Activated CD4-positive, alpha-beta T cell treated with anti-CD3 and anti-CD28 coated beads for 36 hours (primary cell): ENCODE results near the gene NOTO. TPM values are rescaled to one million over a fixed set of nuclear protein-coding genes. Genes with fewer than 3 reads are reported as not detected.

Experiments used
- ATAC-seq: fragments of 200-7000 bp; cut with Tn5 transposase; one replicate; pipeline ENCODE4 v1.10.0; 2021; ENCODE audit warnings: mild to moderate bottlenecking, moderate library complexity
- CTCF ChIA-PET: fragments of 350-600 bp; sonication (Branson Sonifier 250); formaldehyde crosslinking; loops from one replicate; lab custom pipeline; 2021; ENCODE audit warnings: antibody characterized with exemption; lab: Charles Lee
- POLR2A ChIA-PET: fragments of 350-600 bp; sonication (Branson Sonifier 250); formaldehyde crosslinking; loops from one replicate; lab custom pipeline; 2021; ENCODE audit warnings: antibody characterized with exemption, inconsistent platforms; lab: Charles Lee
- DNase-seq: peaks from one replicate; pipeline ENCODE4 v3.0.0-alpha.2; 2020
- H3K27ac Mint-ChIP-seq: one replicate; pipeline ENCODE4 v1.8.0; 2021; ENCODE audit warnings: mixed read lengths
- H3K27me3 Mint-ChIP-seq: one replicate; pipeline ENCODE4 v1.8.0; 2021; ENCODE audit warnings: mixed read lengths
- H3K36me3 Mint-ChIP-seq: one replicate; pipeline ENCODE4 v1.8.0; 2021; ENCODE audit warnings: low read depth, mixed read lengths
- H3K4me1 Mint-ChIP-seq: one replicate; pipeline ENCODE4 v1.8.0; 2021; ENCODE audit warnings: mixed read lengths
- H3K4me3 Mint-ChIP-seq: one replicate; pipeline ENCODE4 v1.8.0; 2021; ENCODE audit warnings: mild to moderate bottlenecking, moderate library complexity, mixed read lengths
- H3K9me3 Mint-ChIP-seq: one replicate; pipeline ENCODE4 v1.8.0; 2021; ENCODE audit warnings: low read depth, mixed read lengths
- intact Hi-C, 2 experiments: fragments of 100-400 bp; cut with DNase I in 1 of 2; cut with micrococcal nuclease in 1 of 2; formaldehyde crosslinking; loops; one replicate each; pipeline versions ENCODE4 v1.14.2 to v1.15.1; 2022 to 2024; cut with DNase I, micrococcal nuclease
- total RNA-seq, 2 experiments: library from RNA; stranded (reverse); gene quantifications; one replicate each; pipeline ENCODE4 v1.2.3, GENCODE V29; 2021

NOTO gene
- total RNA-seq, 2 experiments from 2014 or later, result not detected

GRCh38 chr2:73257425-73258125 is 55.2 kb downstream of the NOTO start:
- Mint-ChIP-seq H3K4me3 (no peak overlapping the region), H3K36me3 (peaks cover 10% of the 10 kb centered on the region), H3K27me3 (no peaks in the 10 kb centered on the region), H3K9me3 (no peaks in the 10 kb centered on the region), H3K27ac (no peak overlapping the region), H3K4me1 (no peaks in the 10 kb centered on the region)
- ATAC-seq (no peak), DNase-seq (peak; percentile 25)
- POLR2A ChIA-PET, result no interaction called here
- intact Hi-C loops, result no loop called here
- CTCF ChIA-PET, result interaction anchor here (0.6 to 1.6 kb wide), 4 partner anchors 13 to 478 kb away, joined by 3 to 4 read pairs (median 4); no protein-coding TSS in a partner anchor

- intact Hi-C loops, result no loop called here
- H3K4me1 Mint-ChIP-seq, result no peaks in the 10 kb centered on the region
- H3K36me3 Mint-ChIP-seq, result peaks cover 10% of the 10 kb centered on the region
- no peaks in the 10 kb centered on the region for H3K9me3 Mint-ChIP-seq
- ChIA-PET POLR2A (no interaction called here), CTCF (interaction anchor here (0.6 to 1.6 kb wide), 2 partner anchors 14 to 51 kb away, joined by 4 read pairs; no protein-coding TSS in a partner anchor)
- ATAC-seq, result no peak
- no peak overlapping the region for H3K27ac Mint-ChIP-seq
- no peak overlapping the region for H3K4me3 Mint-ChIP-seq
- DNase-seq, result no peak
- H3K27me3 Mint-ChIP-seq, result no peaks in the 10 kb centered on the region
These were observed 56.0 kb downstream of the NOTO start for GRCh38 chr2:73258186-73258912.

GRCh38 chr2:73258913-73259215 is 56.5 kb downstream of the NOTO start:
- Mint-ChIP-seq H3K4me3 (no peak overlapping the region), H3K27ac (no peak overlapping the region), H3K4me1 (no peaks in the 10 kb centered on the region), H3K9me3 (no peaks in the 10 kb centered on the region), H3K27me3 (no peaks in the 10 kb centered on the region), H3K36me3 (peaks cover 13% of the 10 kb centered on the region)
- DNase-seq (no peak), ATAC-seq (no peak)
- POLR2A ChIA-PET, result no interaction called here
- intact Hi-C loops, result no loop called here
- CTCF ChIA-PET, result interaction anchor here (0.6 kb wide), 1 partner anchor 51 kb away, joined by 4 read pairs; no protein-coding TSS in a partner anchor

- intact Hi-C loops, result no loop called here
- DNase-seq, result no peak
- no peak overlapping the region for H3K27ac Mint-ChIP-seq
- ATAC-seq, result no peak
- H3K36me3 Mint-ChIP-seq, result peaks cover 14% of the 10 kb centered on the region
- no peaks in the 10 kb centered on the region for H3K27me3 Mint-ChIP-seq
- H3K4me3 Mint-ChIP-seq, result no peak overlapping the region
- no peaks in the 10 kb centered on the region for H3K4me1 Mint-ChIP-seq
- ChIA-PET CTCF (interaction anchor here (0.5 to 0.6 kb wide), 2 partner anchors 51 to 191 kb away, joined by 4 read pairs; no protein-coding TSS in a partner anchor), POLR2A (interaction anchor here (0.5 kb wide), 1 partner anchor 8 kb away, joined by 3 read pairs; no protein-coding TSS in a partner anchor)
- no peaks in the 10 kb centered on the region for H3K9me3 Mint-ChIP-seq
These were observed 56.9 kb downstream of the NOTO start for GRCh38 chr2:73259276-73259675.

GRCh38 chr2:73259704-73260337 is 57.4 kb downstream of the NOTO start:
- intact Hi-C loops, result no loop called here
- H3K27ac Mint-ChIP-seq, result no peak overlapping the region
- DNase-seq (no peak), ATAC-seq (no peak)
- peaks cover 13% of the 10 kb centered on the region for H3K36me3 Mint-ChIP-seq
- H3K27me3 Mint-ChIP-seq, result no peaks in the 10 kb centered on the region
- CTCF ChIA-PET, result interaction anchor here (0.5 kb wide), 1 partner anchor 191 kb away, joined by 4 read pairs; no protein-coding TSS in a partner anchor
- no peaks in the 10 kb centered on the region for H3K9me3 Mint-ChIP-seq
- no peaks in the 10 kb centered on the region for H3K4me1 Mint-ChIP-seq
- no peak overlapping the region for H3K4me3 Mint-ChIP-seq
- POLR2A ChIA-PET, result interaction anchor here (0.5 kb wide), 1 partner anchor 9 kb away, joined by 3 read pairs; no protein-coding TSS in a partner anchor

- Mint-ChIP-seq H3K36me3 (peaks cover 13% of the 10 kb centered on the region), H3K9me3 (no peaks in the 10 kb centered on the region), H3K27ac (no peak overlapping the region), H3K4me3 (no peak overlapping the region), H3K27me3 (no peaks in the 10 kb centered on the region), H3K4me1 (no peaks in the 10 kb centered on the region)
- ChIA-PET POLR2A (no interaction called here), CTCF (no interaction called here)
- ATAC-seq, result no peak
- DNase-seq, result peak; percentile 41
- intact Hi-C loops, result no loop called here
These were observed 58.1 kb downstream of the NOTO start for GRCh38 chr2:73260338-73260984.

Other genes starting within 250 kb of the NOTO start
- 1 to 10 TPM; 4.5 to 6.2 TPM for gene SFXN5, start 130.9 kb upstream of the NOTO start, total RNA-seq
- 10 to 100 TPM; 16.4 to 16.5 TPM for gene RAB11FIP5, start 89.6 kb upstream of the NOTO start, total RNA-seq
- gene SMYD5, start 11.7 kb downstream of the NOTO start, total RNA-seq, result 10 to 100 TPM; 47.0 to 50.5 TPM
- gene PRADC1, start 30.7 kb downstream of the NOTO start, total RNA-seq, result 10 to 100 TPM; 11.8 to 12.1 TPM
- 100 to 1,000 TPM; 637 to 774 TPM for gene CCT7, start 31.7 kb downstream of the NOTO start, total RNA-seq
- 10 to 100 TPM; 27.7 to 29.5 TPM for gene FBXO41, start 81.9 kb downstream of the NOTO start, total RNA-seq
- under 1 TPM; 0.18 to 0.41 TPM for gene EGR4, start 91.0 kb downstream of the NOTO start, total RNA-seq
- gene ALMS1, start 183.3 kb downstream of the NOTO start, total RNA-seq, result 10 to 100 TPM; 19.2 to 24.0 TPM